Brain microvascular endothelial cell (primary cell): ENCODE results near the gene SLFN12L.
"Not testable (repeated sequence)": the region's sequence is repeated elsewhere in the genome, so short reads cannot be mapped to it uniquely, and the experiment has no call there.

ENCODE experiments used
- DNase-seq: peaks from one replicate; pipeline ENCODE4 v3.0.0-alpha.2; 2020
- H3K27ac ChIP-seq: fragments of 250-450 bp; sonication (Bioruptor Pico); 2 replicates; pipeline ENCODE4 v1.5.1; 2020; ENCODE audit warnings: mild to moderate bottlenecking, moderate library complexity
- H3K27me3 ChIP-seq: fragments of 250-450 bp; sonication (Bioruptor Pico); replicated peaks from 2 replicates; pipeline ENCODE4 v1.5.1; 2020; ENCODE audit warnings: mild to moderate bottlenecking
- H3K36me3 ChIP-seq: fragments of 250-450 bp; sonication (Bioruptor Pico); replicated peaks from 2 replicates; pipeline ENCODE4 v1.5.1; 2020; ENCODE audit warnings: mild to moderate bottlenecking
- H3K4me3 ChIP-seq: 2 replicates; pipeline ENCODE4 v1.5.1; 2011; ENCODE audit warnings: low read depth, mild to moderate bottlenecking, control low read depth, low read length, moderate library complexity
- in situ Hi-C: cut with HindIII; loops from 2 replicates; pipeline ENCODE4 v1.10.0; 2017; ENCODE audit warnings: low sequenced_read_pairs, low pct_ligation_motif_present
- TF ChIP-seq, protein P1 (sequence below): IDR thresholded peaks from 2 replicates; pipeline ENCODE4 v1.5.1; 2011; ENCODE audit warnings: low read depth, mild to moderate bottlenecking, moderate library complexity, low read length, control low read depth, inconsistent platforms; ENCODE audit errors: missing control alignments

The SLFN12L gene

GRCh38 chr17:35542990-35543389, 5.5 kb upstream of the SLFN12L start:
- Histone ChIP-seq H3K4me3 (no peak overlapping the region), H3K27ac (no peak overlapping the region), H3K36me3 (no peaks in the 10 kb centered on the region), H3K27me3 (no peaks in the 10 kb centered on the region)
- TF ChIP-seq, protein P1, sequence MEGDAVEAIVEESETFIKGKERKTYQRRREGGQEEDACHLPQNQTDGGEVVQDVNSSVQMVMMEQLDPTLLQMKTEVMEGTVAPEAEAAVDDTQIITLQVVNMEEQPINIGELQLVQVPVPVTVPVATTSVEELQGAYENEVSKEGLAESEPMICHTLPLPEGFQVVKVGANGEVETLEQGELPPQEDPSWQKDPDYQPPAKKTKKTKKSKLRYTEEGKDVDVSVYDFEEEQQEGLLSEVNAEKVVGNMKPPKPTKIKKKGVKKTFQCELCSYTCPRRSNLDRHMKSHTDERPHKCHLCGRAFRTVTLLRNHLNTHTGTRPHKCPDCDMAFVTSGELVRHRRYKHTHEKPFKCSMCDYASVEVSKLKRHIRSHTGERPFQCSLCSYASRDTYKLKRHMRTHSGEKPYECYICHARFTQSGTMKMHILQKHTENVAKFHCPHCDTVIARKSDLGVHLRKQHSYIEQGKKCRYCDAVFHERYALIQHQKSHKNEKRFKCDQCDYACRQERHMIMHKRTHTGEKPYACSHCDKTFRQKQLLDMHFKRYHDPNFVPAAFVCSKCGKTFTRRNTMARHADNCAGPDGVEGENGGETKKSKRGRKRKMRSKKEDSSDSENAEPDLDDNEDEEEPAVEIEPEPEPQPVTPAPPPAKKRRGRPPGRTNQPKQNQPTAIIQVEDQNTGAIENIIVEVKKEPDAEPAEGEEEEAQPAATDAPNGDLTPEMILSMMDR: no peak
- DNase-seq: no peak
- in situ Hi-C loops: loop anchor here (25.0 kb wide), 1 partner anchor 231 kb away; no protein-coding TSS in a partner anchor

- H3K27me3 ChIP-seq: no peaks in the 10 kb centered on the region
- in situ Hi-C loops: loop anchor here (25.0 kb wide), 1 partner anchor 229 kb away; no protein-coding TSS in a partner anchor
- DNase-seq: no peak
- TF ChIP-seq, protein P1: no peak
- H3K36me3 ChIP-seq: no peaks in the 10 kb centered on the region
- peak overlapping the region; percentile 55 for H3K27ac ChIP-seq
- no peak overlapping the region for H3K4me3 ChIP-seq
These were observed 4.0 kb upstream of the SLFN12L start for GRCh38 chr17:35541434-35541833.

DNA sequence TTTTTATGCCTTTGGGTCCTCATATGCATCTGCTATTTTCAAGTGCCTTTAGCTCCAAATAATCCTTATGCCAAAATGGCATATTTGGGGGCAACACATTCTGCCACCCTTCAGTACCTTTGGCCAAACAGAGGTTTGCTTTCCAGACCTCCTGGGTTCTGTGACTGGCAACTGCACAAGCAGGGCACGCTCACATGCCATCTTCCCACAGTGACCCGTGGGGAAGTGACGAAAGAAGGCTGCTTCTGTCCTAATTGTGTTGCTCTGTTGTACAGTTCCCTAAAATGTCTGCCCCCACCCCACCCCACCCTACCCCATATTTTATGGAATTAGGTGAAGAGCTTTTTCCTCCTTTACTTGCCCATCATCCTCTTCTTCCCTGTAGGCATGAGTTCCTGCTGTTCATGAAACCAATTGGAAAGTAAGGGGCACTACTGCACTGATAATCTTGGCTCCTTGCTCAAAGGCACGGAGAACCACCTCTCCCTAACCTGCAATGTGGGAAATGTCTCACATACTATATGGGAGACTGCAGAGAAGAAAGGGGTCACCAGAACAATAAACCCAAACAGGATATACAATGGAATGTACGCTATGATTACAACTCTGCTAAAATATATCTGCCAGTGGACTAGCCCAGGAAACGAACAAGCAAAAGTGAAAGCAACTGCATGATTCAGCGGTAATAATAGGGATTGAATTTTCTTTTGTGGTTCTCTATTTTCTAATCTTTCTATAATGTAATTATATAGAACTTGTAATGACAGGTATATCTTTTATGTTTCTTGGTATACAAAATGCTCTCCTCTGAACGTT, 3.3 kb upstream of the SLFN12L start:
- H3K27me3 ChIP-seq: no peaks in the 10 kb centered on the region
- DNase-seq: peak; percentile 36
- H3K36me3 ChIP-seq: no peaks in the 10 kb centered on the region
- TF ChIP-seq, protein P1: no peak
- in situ Hi-C loops: loop anchor here (25.0 kb wide), 1 partner anchor 228 kb away; no protein-coding TSS in a partner anchor
- peak overlapping the region; percentile 55 for H3K27ac ChIP-seq
- peak overlapping the region; percentile 22 for H3K4me3 ChIP-seq

DNA sequence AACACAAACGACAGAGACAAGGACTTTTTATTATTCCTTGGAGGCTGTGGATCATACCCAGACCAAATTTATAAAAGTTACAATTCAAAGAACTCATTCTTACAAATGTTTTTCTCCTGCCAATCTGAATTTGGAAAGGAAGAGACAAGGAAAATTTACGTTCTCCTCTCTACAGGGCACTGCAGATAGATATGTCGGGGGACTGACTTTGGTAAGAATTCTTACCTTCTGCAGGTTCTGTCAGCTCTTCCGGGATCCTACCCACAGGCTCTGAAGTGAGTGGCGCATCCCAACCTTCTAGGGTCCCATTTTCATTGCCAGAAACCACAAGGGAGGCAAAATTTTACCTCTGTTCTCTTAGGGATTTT, 2.2 kb upstream of the SLFN12L start:
- Histone ChIP-seq H3K36me3 (no peaks in the 10 kb centered on the region), H3K27ac (no peak overlapping the region), H3K27me3 (no peaks in the 10 kb centered on the region), H3K4me3 (no peak overlapping the region)
- no peak for DNase-seq
- in situ Hi-C loops: loop anchor here (25.0 kb wide), 1 partner anchor 227 kb away; no protein-coding TSS in a partner anchor
- TF ChIP-seq, protein P1: no peak

- in situ Hi-C loops: loop anchor here (25.0 kb wide), 1 partner anchor 224 kb away; no protein-coding TSS in a partner anchor
- H3K27ac ChIP-seq: no peak overlapping the region
- H3K36me3 ChIP-seq: no peaks in the 10 kb centered on the region
- TF ChIP-seq, protein P1: no peak
- no peak for DNase-seq
- H3K4me3 ChIP-seq: no peak overlapping the region
- no peaks in the 10 kb centered on the region for H3K27me3 ChIP-seq
These were observed 760 bp downstream of the SLFN12L start for GRCh38 chr17:35536664-35537171.

DNA sequence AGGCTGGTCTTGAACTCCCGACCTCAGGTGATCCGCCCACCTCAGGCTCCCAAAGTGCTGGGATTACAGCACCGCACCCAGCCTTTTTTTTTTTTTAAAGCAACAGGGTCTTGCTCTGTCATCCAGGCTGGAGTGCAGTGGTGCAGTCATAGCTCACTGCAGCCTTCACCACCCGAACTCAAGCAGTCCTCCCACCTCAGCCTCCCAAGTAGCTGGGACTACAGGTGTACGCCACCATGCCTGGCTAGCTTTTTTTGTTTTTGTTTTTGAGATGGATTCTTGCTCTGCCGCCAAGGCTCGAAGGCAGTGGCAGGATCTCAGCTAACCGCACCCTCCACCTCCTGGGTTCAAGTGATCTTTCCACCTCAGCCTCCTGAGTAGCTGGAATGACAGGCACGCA, 2.1 kb downstream of the SLFN12L start:
- in situ Hi-C loops: loop anchor here (25.0 kb wide), 1 partner anchor 223 kb away; no protein-coding TSS in a partner anchor
- H3K27me3 ChIP-seq, H3K27ac ChIP-seq, H3K4me3 ChIP-seq, H3K36me3 ChIP-seq, DNase-seq: not testable (repeated sequence)
